CD14-positive monocyte (primary cell): Measurements from ENCODE around the gene BPTF. TPM values are rescaled to one million over a fixed set of nuclear protein-coding genes. Genes with fewer than 3 reads are reported as not detected.

Experiments used
- DNase-seq, 3 donors: peaks; one replicate each; pipeline ENCODE4 v3.0.0-alpha.2; 2011 to 2022
- H2AFZ ChIP-seq: 2 replicates; pipeline ENCODE4 v1.6.0; 2012; ENCODE audit warnings: mild to moderate bottlenecking, low read depth, low read length, inconsistent platforms; ENCODE audit not compliant: insufficient read depth, poor library complexity, severe bottlenecking
- H3K27ac ChIP-seq, 2 donors: 1 replicate in 1 of 2; 2 replicates in 1 of 2; pipeline ENCODE4 v1.5.1; 2012 to 2013; ENCODE audit warnings: low read length in 2 of 2, control low read depth in 1 of 2, inconsistent platforms in 1 of 2, low read depth in 1 of 2, mild to moderate bottlenecking in 1 of 2
- H3K27me3 ChIP-seq, 2 donors: one replicate each; pipeline versions ENCODE4 v1.6.0 to v1.6.1; 2011 to 2013; ENCODE audit warnings: low read length in 2 of 2; ENCODE audit not compliant: control insufficient read depth in 2 of 2, insufficient read depth in 2 of 2
- H3K36me3 ChIP-seq, 2 donors: replicated peaks in 1 of 2; 1 replicate in 1 of 2; 2 replicates in 1 of 2; pipeline versions ENCODE4 v1.5.1 to v1.6.1; 2012 to 2013; ENCODE audit warnings: low read length in 2 of 2, control low read depth in 1 of 2, inconsistent platforms in 1 of 2, mild to moderate bottlenecking in 1 of 2; ENCODE audit not compliant: insufficient read depth in 2 of 2, control insufficient read depth in 1 of 2
- H3K4me1 ChIP-seq, 2 donors: 1 replicate in 1 of 2; 2 replicates in 1 of 2; pipeline versions ENCODE4 v1.5.1 to v1.6.1; 2012 to 2013; ENCODE audit warnings: low read length in 2 of 2, control low read depth in 1 of 2, inconsistent platforms in 1 of 2, mild to moderate bottlenecking in 1 of 2, moderate library complexity in 1 of 2; ENCODE audit not compliant: insufficient read depth in 2 of 2, control insufficient read depth in 1 of 2
- H3K4me2 ChIP-seq: replicated peaks from 2 replicates; pipeline ENCODE3; 2012; ENCODE audit warnings: low read length, moderate library complexity, mild to moderate bottlenecking; ENCODE audit not compliant: poor library complexity, severe bottlenecking; ENCODE audit errors: extremely low read depth
- H3K4me3 ChIP-seq, 3 experiments: fragments of 200-600 bp in 1 of 3; sonication (generic) in 1 of 3; replicated peaks in 1 of 3; 1 replicate in 2 of 3; 2 replicates in 1 of 3; pipeline ENCODE4 v1.5.1; 2011 to 2013; ENCODE audit warnings: low read length in 3 of 3, mild to moderate bottlenecking in 3 of 3, control low read depth in 2 of 3, low read depth in 2 of 3, inconsistent platforms in 1 of 3, moderate library complexity in 1 of 3
- H3K79me2 ChIP-seq: 2 replicates; pipeline ENCODE4 v1.6.0; 2012; ENCODE audit warnings: mild to moderate bottlenecking, control low read depth, inconsistent platforms, low read length, moderate library complexity; ENCODE audit not compliant: insufficient read depth
- H3K9ac ChIP-seq: 2 replicates; pipeline ENCODE4 v1.6.0; 2017; ENCODE audit warnings: low read length, mild to moderate bottlenecking; ENCODE audit not compliant: insufficient read depth, poor library complexity, severe bottlenecking
- H3K9me3 ChIP-seq, 2 donors: replicated peaks in 1 of 2; 1 replicate in 1 of 2; 2 replicates in 1 of 2; pipeline versions ENCODE4 v1.5.1 to v1.6.1; 2012 to 2013; ENCODE audit warnings: low read length in 2 of 2, control low read depth in 1 of 2; ENCODE audit not compliant: control insufficient read depth in 1 of 2, insufficient read depth in 1 of 2
- H4K20me1 ChIP-seq: 2 replicates; pipeline ENCODE4 v1.6.0; 2012; ENCODE audit warnings: mild to moderate bottlenecking, low read length, control low read depth, moderate library complexity; ENCODE audit not compliant: insufficient read depth
- H3K27ac Mint-ChIP-seq, 7 donors: one replicate each; pipeline ENCODE4 v1.8.0; 2020; ENCODE audit warnings: mild to moderate bottlenecking in 7 of 7, mixed read lengths in 7 of 7, moderate library complexity in 6 of 7, inconsistent platforms in 2 of 7
- H3K27me3 Mint-ChIP-seq, 3 donors: one replicate each; pipeline ENCODE4 v1.8.0; 2021 to 2022; ENCODE audit warnings: low read depth in 3 of 3, mild to moderate bottlenecking in 3 of 3, mixed read lengths in 3 of 3, moderate library complexity in 3 of 3, inconsistent platforms in 1 of 3
- H3K36me3 Mint-ChIP-seq, 2 donors: one replicate each; pipeline ENCODE4 v1.8.0; 2020; ENCODE audit warnings: mixed read lengths in 2 of 2, inconsistent platforms in 1 of 2, mild to moderate bottlenecking in 1 of 2
- H3K4me1 Mint-ChIP-seq: one replicate; pipeline ENCODE4 v1.8.0; 2020; ENCODE audit warnings: mild to moderate bottlenecking, mixed read lengths
- H3K4me3 Mint-ChIP-seq, 2 donors: one replicate each; pipeline ENCODE4 v1.8.0; 2020; ENCODE audit warnings: mild to moderate bottlenecking in 2 of 2, mixed read lengths in 2 of 2, moderate library complexity in 1 of 2
- H3K9me3 Mint-ChIP-seq, 7 donors: one replicate each; pipeline ENCODE4 v1.8.0; 2020 to 2022; ENCODE audit warnings: mixed read lengths in 7 of 7, mild to moderate bottlenecking in 6 of 7, moderate library complexity in 6 of 7, inconsistent platforms in 2 of 7
- WGBS: methylation state at CpG from one replicate; pipeline ENCODE4 v1.1.5; 2013; ENCODE audit warnings: missing lambda C conversion rate; ENCODE audit not compliant: insufficient coverage; 5-methylcytosine and 5-hydroxymethylcytosine counted together
- intact Hi-C, 2 donors: fragments of 100-400 bp; cut with micrococcal nuclease; formaldehyde crosslinking; loops; one replicate each; pipeline versions ENCODE4 v1.15.0 to v1.15.1; 2023
- polyA plus RNA-seq, 3 donors: library from polyadenylated mRNA; depleted of rRNA in 1 of 3; unstranded in 2 of 3; stranded (reverse) in 1 of 3; fragments of 300-500 nt in 2 of 3; fragments of >200 nt in 1 of 3; fragmentation: Illumina TruSeq in 2 of 3; gene quantifications; 1 replicate in 2 of 3; 2 replicates in 1 of 3; pipeline ENCODE4 v1.2.3, GENCODE V29; 2012 to 2021
- TF ChIP-seq, protein P1 (sequence below): fragments of 200-600 bp; IDR thresholded peaks from one replicate; pipeline ENCODE4 v1.8.0; 2022; ENCODE audit warnings: antibody characterized with exemption, mild to moderate bottlenecking

BPTF gene
- polyA plus RNA-seq, 3 donors = 1.9 to 51.1 (median 4.5) TPM

- H3K27me3 ChIP-seq = no peaks in the 10 kb centered on the region
- WGBS = 94% methylated on average over 2 of the region's 3 CpGs
- Mint-ChIP-seq H3K4me3 (no peak overlapping the region), H3K27me3 (peaks cover 0 to 2% (median 0%) of the 10 kb centered on the region in 3 donors), H3K4me1 (peaks cover 6% of the 10 kb centered on the region), H3K9me3 (peaks cover 0 to 4% (median 0%) of the 10 kb centered on the region in 7 donors), H3K36me3 (no peaks in the 10 kb centered on the region), H3K27ac (no peak overlapping the region)
- H3K36me3 ChIP-seq = no peaks in the 10 kb centered on the region
- no peak overlapping the region for H3K27ac ChIP-seq
- TF ChIP-seq, protein P1, sequence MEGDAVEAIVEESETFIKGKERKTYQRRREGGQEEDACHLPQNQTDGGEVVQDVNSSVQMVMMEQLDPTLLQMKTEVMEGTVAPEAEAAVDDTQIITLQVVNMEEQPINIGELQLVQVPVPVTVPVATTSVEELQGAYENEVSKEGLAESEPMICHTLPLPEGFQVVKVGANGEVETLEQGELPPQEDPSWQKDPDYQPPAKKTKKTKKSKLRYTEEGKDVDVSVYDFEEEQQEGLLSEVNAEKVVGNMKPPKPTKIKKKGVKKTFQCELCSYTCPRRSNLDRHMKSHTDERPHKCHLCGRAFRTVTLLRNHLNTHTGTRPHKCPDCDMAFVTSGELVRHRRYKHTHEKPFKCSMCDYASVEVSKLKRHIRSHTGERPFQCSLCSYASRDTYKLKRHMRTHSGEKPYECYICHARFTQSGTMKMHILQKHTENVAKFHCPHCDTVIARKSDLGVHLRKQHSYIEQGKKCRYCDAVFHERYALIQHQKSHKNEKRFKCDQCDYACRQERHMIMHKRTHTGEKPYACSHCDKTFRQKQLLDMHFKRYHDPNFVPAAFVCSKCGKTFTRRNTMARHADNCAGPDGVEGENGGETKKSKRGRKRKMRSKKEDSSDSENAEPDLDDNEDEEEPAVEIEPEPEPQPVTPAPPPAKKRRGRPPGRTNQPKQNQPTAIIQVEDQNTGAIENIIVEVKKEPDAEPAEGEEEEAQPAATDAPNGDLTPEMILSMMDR = no peak
- no peak for DNase-seq
- H3K4me3 ChIP-seq = no peak overlapping the region
- H2AFZ ChIP-seq = no peak overlapping the region
- no peaks in the 10 kb centered on the region for H3K79me2 ChIP-seq
- no peaks in the 10 kb centered on the region for H3K9me3 ChIP-seq
- H3K9ac ChIP-seq = no peak overlapping the region
- no peaks in the 10 kb centered on the region for H3K4me1 ChIP-seq
- no peak overlapping the region for H3K4me2 ChIP-seq
- no peaks in the 10 kb centered on the region for H4K20me1 ChIP-seq
- intact Hi-C loops = no loop called here
Observed at GRCh38 chr17:67785122-67785477, 40.2 kb upstream of the BPTF start.

- Histone ChIP-seq H3K4me1 (no peaks in the 10 kb centered on the region), H2AFZ (no peak overlapping the region), H3K9ac (no peak overlapping the region), H3K27me3 (no peaks in the 10 kb centered on the region), H3K27ac (no peak overlapping the region), H3K4me2 (no peak overlapping the region), H3K79me2 (no peaks in the 10 kb centered on the region), H3K4me3 (no peak overlapping the region), H3K36me3 (no peaks in the 10 kb centered on the region), H3K9me3 (no peaks in the 10 kb centered on the region), H4K20me1 (no peaks in the 10 kb centered on the region)
- intact Hi-C loops = no loop called here
- no peaks in the 10 kb centered on the region for H3K36me3 Mint-ChIP-seq
- H3K9me3 Mint-ChIP-seq = peaks cover 0 to 4% (median 0%) of the 10 kb centered on the region in 7 donors
- peaks cover 0 to 2% (median 0%) of the 10 kb centered on the region in 3 donors for H3K27me3 Mint-ChIP-seq
- no peak overlapping the region for H3K4me3 Mint-ChIP-seq
- no peak for DNase-seq
- WGBS = 90% methylated on average over 1 of the region's 5 CpGs
- H3K4me1 Mint-ChIP-seq = peaks cover 6% of the 10 kb centered on the region
- H3K27ac Mint-ChIP-seq = no peak overlapping the region
- TF ChIP-seq, protein P1 = no peak
Observed at GRCh38 chr17:67785504-67785903, 39.8 kb upstream of the BPTF start.
